Skeletal muscle tissue (tissue), 4 donors: ENCODE data around the gene FAM209B. TPM values are rescaled to one million over a fixed set of nuclear protein-coding genes. Genes with fewer than 3 reads are reported as not detected.

Experiments used
- H3K27ac ChIP-seq: one replicate; pipeline ENCODE4 v1.7.0; 2013; ENCODE audit warnings: mild to moderate bottlenecking, low read depth, low read length, inconsistent platforms
- H3K27me3 ChIP-seq, 3 donors: one replicate each; pipeline ENCODE4 v1.7.0; 2013; ENCODE audit warnings: low read length in 3 of 3; ENCODE audit not compliant: control insufficient read depth in 3 of 3, insufficient read depth in 3 of 3
- H3K36me3 ChIP-seq, 3 donors: one replicate each; pipeline ENCODE4 v1.7.0; 2013; ENCODE audit warnings: low read length in 3 of 3; ENCODE audit not compliant: control insufficient read depth in 3 of 3, insufficient read depth in 3 of 3
- H3K4me1 ChIP-seq, 3 donors: one replicate each; pipeline ENCODE4 v1.7.0; 2013; ENCODE audit warnings: low read length in 3 of 3, mild to moderate bottlenecking in 3 of 3; ENCODE audit not compliant: control insufficient read depth in 3 of 3, insufficient read depth in 3 of 3
- H3K4me3 ChIP-seq, 3 donors: one replicate each; pipeline ENCODE4 v1.7.0; 2013; ENCODE audit warnings: low read length in 3 of 3
- H3K9ac ChIP-seq, 3 donors: one replicate each; pipeline ENCODE4 v1.7.0; 2013; ENCODE audit warnings: low read length in 3 of 3, mild to moderate bottlenecking in 3 of 3, moderate library complexity in 2 of 3, low read depth in 1 of 3
- H3K9me3 ChIP-seq, 3 donors: one replicate each; pipeline ENCODE4 v1.7.0; 2013; ENCODE audit warnings: low read length in 3 of 3; ENCODE audit not compliant: control insufficient read depth in 3 of 3
- total RNA-seq: library from RNA; depleted of rRNA; stranded (reverse); fragments of >200 nt; gene quantifications from one replicate; pipeline ENCODE4 v1.2.3, GENCODE V29; 2014
- donor health status: Osteomylitis.

The FAM209B gene
- total RNA-seq, 1 donor from 2014 or later, result not detected

- Histone ChIP-seq H3K4me3 (no peak overlapping the region), H3K4me1 (no peaks in the 10 kb centered on the region), H3K9ac (no peak overlapping the region), H3K27ac (no peak overlapping the region), H3K9me3 (no peaks in the 10 kb centered on the region), H3K27me3 (peaks cover 0 to 8% (median 4%) of the 10 kb centered on the region in 3 donors), H3K36me3 (no peaks in the 10 kb centered on the region)
Measured at GRCh38 chr20:56580226-56580625, 47.2 kb downstream of the FAM209B start.

- H3K36me3 ChIP-seq, result no peaks in the 10 kb centered on the region
- H3K9ac ChIP-seq, result no peak overlapping the region
- no peaks in the 10 kb centered on the region for H3K4me1 ChIP-seq
- H3K9me3 ChIP-seq, result no peaks in the 10 kb centered on the region
- no peak overlapping the region for H3K27ac ChIP-seq
- H3K4me3 ChIP-seq, result no peak overlapping the region
- peaks cover 0 to 5% (median 2%) of the 10 kb centered on the region in 3 donors for H3K27me3 ChIP-seq
Measured at GRCh38 chr20:56581701-56582100, 48.7 kb downstream of the FAM209B start.

- peaks cover 0 to 5% (median under 1%) of the 10 kb centered on the region in 3 donors for H3K27me3 ChIP-seq
- no peak overlapping the region for H3K9ac ChIP-seq
Measured at GRCh38 chr20:56582542-56582941, 49.5 kb downstream of the FAM209B start.

GRCh38 chr20:56584916-56585315 is 51.9 kb downstream of the FAM209B start:
- Histone ChIP-seq H3K9me3 (no peaks in the 10 kb centered on the region), H3K9ac (no peak overlapping the region), H3K4me3 (no peak overlapping the region), H3K36me3 (no peaks in the 10 kb centered on the region), H3K27me3 (peaks cover 0 to 8% (median 0%) of the 10 kb centered on the region in 3 donors), H3K27ac (no peak overlapping the region), H3K4me1 (no peaks in the 10 kb centered on the region)

More at GRCh38 chr20:56582542-56582941, 49.5 kb downstream of the FAM209B start:
- no peak overlapping the region for H3K27ac ChIP-seq
- H3K9me3 ChIP-seq, result no peaks in the 10 kb centered on the region
- no peak overlapping the region for H3K4me3 ChIP-seq
- H3K36me3 ChIP-seq, result no peaks in the 10 kb centered on the region
- no peaks in the 10 kb centered on the region for H3K4me1 ChIP-seq

Other genes with a start within 250 kb of the FAM209B start
- 31.8 TPM for gene FAM210B, start 174.3 kb upstream of the FAM209B start, total RNA-seq
- 9.4 TPM for gene AURKA, start 141.0 kb upstream of the FAM209B start, total RNA-seq
- gene CSTF1, start 140.6 kb upstream of the FAM209B start, total RNA-seq, result 20.9 TPM
- 3.7 TPM for gene CASS4, start 121.0 kb upstream of the FAM209B start, total RNA-seq
- 68.4 TPM for gene RTF2, start 64.6 kb upstream of the FAM209B start, total RNA-seq
- gene FAM209A, start 8.5 kb upstream of the FAM209B start, total RNA-seq, result not detected
- not detected for gene TFAP2C, start 96.1 kb downstream of the FAM209B start, total RNA-seq